Activated CD4-positive, CD25-positive, alpha-beta regulatory T cell treated with anti-CD3 and anti-CD28 coated beads, Interleukin-2, amount 50 U/mL, for 72 hours (primary cell): ENCODE results near the gene PPP1R2C.

Experiments used
- DNase-seq: peaks from one replicate; pipeline ENCODE4 v3.0.0; 2021

Gene PPP1R2C

GRCh38 chrX:42778096-42778495 lies at the start of gene PPP1R2C:
Gene PPP1R2C (minus strand): TSS chrX:42778163. CDS start chrX:42778079, 84 bp downstream.
- DNase-seq, result peak; percentile 55

GRCh38 chrX:42825201-42825600 lies 47.2 kb upstream of the PPP1R2C start:
- no peak for DNase-seq

- no peak for DNase-seq
Measured at GRCh38 chrX:42824541-42824940, 46.6 kb upstream of the PPP1R2C start.

GRCh38 chrX:42823443-42823842 lies 45.5 kb upstream of the PPP1R2C start:
- DNase-seq, result no peak

GRCh38 chrX:42821803-42822443 lies 44.0 kb upstream of the PPP1R2C start:
- DNase-seq, result no peak

GRCh38 chrX:42818151-42818921 lies 40.4 kb upstream of the PPP1R2C start:
- no peak for DNase-seq

GRCh38 chrX:42809569-42809968 lies 31.6 kb upstream of the PPP1R2C start:
- DNase-seq, result no peak

GRCh38 chrX:42807393-42807792 lies 29.4 kb upstream of the PPP1R2C start:
- DNase-seq, result no peak

- DNase-seq, result no peak
Measured at GRCh38 chrX:42804524-42804923, 26.6 kb upstream of the PPP1R2C start.

GRCh38 chrX:42803320-42803719 lies 25.4 kb upstream of the PPP1R2C start:
- no peak for DNase-seq

GRCh38 chrX:42797651-42798269 lies 19.8 kb upstream of the PPP1R2C start:
- DNase-seq, result no peak

- DNase-seq, result no peak
Measured at GRCh38 chrX:42783451-42783850, 5.5 kb upstream of the PPP1R2C start.

GRCh38 chrX:42776195-42776594 lies 1.8 kb downstream of the PPP1R2C start:
- DNase-seq, result no peak

- no peak for DNase-seq
Measured at GRCh38 chrX:42772874-42773273, 5.1 kb downstream of the PPP1R2C start.

- DNase-seq, result no peak
Measured at GRCh38 chrX:42771506-42772335, 6.2 kb downstream of the PPP1R2C start.

- DNase-seq, result no peak
Measured at GRCh38 chrX:42770566-42770965, 7.4 kb downstream of the PPP1R2C start.

GRCh38 chrX:42759881-42760280 lies 18.1 kb downstream of the PPP1R2C start:
- no peak for DNase-seq

- no peak for DNase-seq
Measured at GRCh38 chrX:42755815-42756214, 22.1 kb downstream of the PPP1R2C start.

GRCh38 chrX:42754603-42755002 lies 23.4 kb downstream of the PPP1R2C start:
- no peak for DNase-seq

GRCh38 chrX:42754115-42754514 lies 23.8 kb downstream of the PPP1R2C start:
- no peak for DNase-seq

- DNase-seq, result no peak
Measured at GRCh38 chrX:42752730-42753129, 25.2 kb downstream of the PPP1R2C start.

- no peak for DNase-seq
Measured at GRCh38 chrX:42751573-42751972, 26.4 kb downstream of the PPP1R2C start.
